GM18909 (cell line): ENCODE data around the gene SCMH1.

ENCODE experiments used
- ATAC-seq: cut with Tn5 transposase; IDR thresholded peaks from one replicate; pipeline ENCODE4 v1.9.1; 2021; ENCODE audit warnings: mild to moderate bottlenecking; ENCODE audit not compliant: unreplicated experiment, poor library complexity

The SCMH1 gene

GRCh38 chr1:41015897-41016470, 226.1 kb downstream of the SCMH1 start:
- ATAC-seq = no peak

- no peak for ATAC-seq
Measured at GRCh38 chr1:41015281-41015896, 226.7 kb downstream of the SCMH1 start.

GRCh38 chr1:41014871-41015270, 227.2 kb downstream of the SCMH1 start:
- no peak for ATAC-seq

GRCh38 chr1:41013796-41014195, 228.3 kb downstream of the SCMH1 start:
- no peak for ATAC-seq

- ATAC-seq = no peak
Measured at GRCh38 chr1:41013024-41013423, 229.1 kb downstream of the SCMH1 start.

- no peak for ATAC-seq
Measured at GRCh38 chr1:41010345-41010744, 231.8 kb downstream of the SCMH1 start.

GRCh38 chr1:41009466-41009865, 232.6 kb downstream of the SCMH1 start:
- no peak for ATAC-seq

- no peak for ATAC-seq
Measured at GRCh38 chr1:41006942-41007865, 234.9 kb downstream of the SCMH1 start.

- no peak for ATAC-seq
Measured at GRCh38 chr1:41005876-41006275, 236.2 kb downstream of the SCMH1 start.

- peak; percentile 98 for ATAC-seq
Measured at GRCh38 chr1:41003640-41004220, 238.4 kb downstream of the SCMH1 start.

GRCh38 chr1:41003127-41003639, 238.9 kb downstream of the SCMH1 start:
- no peak for ATAC-seq

- no peak for ATAC-seq
Measured at GRCh38 chr1:40998668-40999067, 243.4 kb downstream of the SCMH1 start.

- no peak for ATAC-seq
Measured at GRCh38 chr1:40997096-40997495, 245.0 kb downstream of the SCMH1 start.

- ATAC-seq = no peak
Measured at GRCh38 chr1:40989066-40989465, 253.0 kb downstream of the SCMH1 start.

- ATAC-seq = no peak
Measured at GRCh38 chr1:40988280-40988679, 253.8 kb downstream of the SCMH1 start.

- ATAC-seq = no peak
Measured at GRCh38 chr1:40987439-40988276, 254.4 kb downstream of the SCMH1 start.

- ATAC-seq = no peak
Measured at GRCh38 chr1:40986956-40987355, 255.2 kb downstream of the SCMH1 start.

GRCh38 chr1:40986328-40986783, 255.8 kb downstream of the SCMH1 start:
- no peak for ATAC-seq

- ATAC-seq = no peak
Measured at GRCh38 chr1:40985875-40986274, 256.2 kb downstream of the SCMH1 start.

GRCh38 chr1:40985161-40985560, 256.9 kb downstream of the SCMH1 start:
- no peak for ATAC-seq
